HG03354 (cell line): ENCODE measurements around the gene PTDSS2.

ENCODE experiments used
- ATAC-seq: cut with Tn5 transposase; IDR thresholded peaks from one replicate; pipeline ENCODE4 v1.9.1; 2021; ENCODE audit warnings: mild to moderate bottlenecking; ENCODE audit not compliant: unreplicated experiment, poor library complexity, severe bottlenecking

PTDSS2 gene

GRCh38 chr11:445765-446588 is 4.1 kb upstream of the PTDSS2 start:
- no peak for ATAC-seq

- no peak for ATAC-seq
Observed at GRCh38 chr11:446891-447290, 3.2 kb upstream of the PTDSS2 start.

DNA sequence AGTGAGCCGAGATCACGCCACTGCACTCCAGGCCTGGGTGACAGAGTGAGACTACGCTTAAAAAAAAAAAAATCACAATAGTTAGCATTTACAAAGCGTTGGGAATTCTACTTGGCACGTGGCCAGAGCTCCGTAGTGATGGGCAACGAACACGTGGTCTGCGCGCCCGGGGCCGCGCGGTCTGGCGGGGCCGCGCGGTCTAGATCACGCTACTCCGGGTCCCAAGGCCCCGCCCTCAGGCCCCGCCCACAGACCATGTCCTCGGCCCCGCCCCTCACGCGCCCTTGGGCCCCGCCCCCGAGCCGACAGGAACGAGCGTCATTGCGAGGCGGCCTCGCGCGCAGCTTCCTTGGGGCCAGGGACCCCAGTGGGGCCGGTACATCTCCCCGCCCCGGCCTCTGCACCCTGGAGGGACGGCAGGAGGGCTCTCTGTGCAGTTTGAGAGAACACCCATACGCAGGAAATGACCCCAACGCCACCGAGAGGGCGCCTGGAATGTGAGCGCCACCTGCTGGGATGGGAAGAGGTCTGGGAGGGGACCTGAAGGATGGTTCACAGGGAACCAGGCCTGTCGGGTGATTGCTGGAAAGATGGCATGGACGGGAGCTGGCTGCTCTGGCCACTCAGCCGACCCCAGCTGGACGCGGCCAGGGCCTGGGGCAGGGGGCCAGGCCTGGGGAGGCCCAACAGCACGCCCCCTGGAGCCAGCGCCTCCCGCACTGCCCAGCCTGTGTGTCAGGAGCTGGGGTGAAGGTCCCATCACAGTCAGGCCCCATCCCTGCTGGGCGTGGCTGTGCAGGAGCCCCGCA is 2.0 kb upstream of the PTDSS2 start:
- ATAC-seq: peak; percentile 53

DNA sequence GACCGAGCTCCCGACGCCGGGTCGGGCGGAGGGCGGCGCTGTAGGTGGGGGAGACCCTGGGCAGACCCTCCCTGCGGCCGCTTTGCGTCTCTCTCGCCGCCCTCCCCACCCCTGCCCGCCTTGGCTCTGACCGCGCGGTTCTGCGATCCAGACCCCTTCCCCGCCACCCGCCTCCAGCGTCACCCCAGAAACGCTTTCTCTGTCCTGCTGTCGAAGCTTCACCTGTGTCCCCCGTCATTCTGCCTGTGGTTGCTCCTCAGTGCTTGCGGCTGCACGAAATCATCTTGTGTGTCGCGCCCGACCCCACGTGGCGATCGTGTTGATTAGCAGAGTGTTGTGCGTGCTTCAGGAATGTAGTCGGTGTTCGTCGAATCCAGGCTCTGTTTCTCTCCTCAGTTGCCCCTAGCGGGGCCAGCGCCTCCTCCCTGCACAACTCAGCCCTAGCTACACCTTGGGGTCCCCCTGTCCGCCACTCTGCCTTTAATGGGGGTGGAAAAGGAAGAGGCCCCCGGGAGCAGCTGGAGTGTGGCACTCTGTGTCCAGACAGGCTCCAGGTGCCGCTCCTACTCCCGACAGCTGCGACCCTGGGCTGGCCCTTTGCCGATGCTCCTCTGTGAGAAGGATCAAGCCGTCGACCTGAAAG is 851 bp downstream of the PTDSS2 start:
- peak; percentile 12 for ATAC-seq

- ATAC-seq: no peak
Observed at GRCh38 chr11:451738-452137, 1.7 kb downstream of the PTDSS2 start.

DNA sequence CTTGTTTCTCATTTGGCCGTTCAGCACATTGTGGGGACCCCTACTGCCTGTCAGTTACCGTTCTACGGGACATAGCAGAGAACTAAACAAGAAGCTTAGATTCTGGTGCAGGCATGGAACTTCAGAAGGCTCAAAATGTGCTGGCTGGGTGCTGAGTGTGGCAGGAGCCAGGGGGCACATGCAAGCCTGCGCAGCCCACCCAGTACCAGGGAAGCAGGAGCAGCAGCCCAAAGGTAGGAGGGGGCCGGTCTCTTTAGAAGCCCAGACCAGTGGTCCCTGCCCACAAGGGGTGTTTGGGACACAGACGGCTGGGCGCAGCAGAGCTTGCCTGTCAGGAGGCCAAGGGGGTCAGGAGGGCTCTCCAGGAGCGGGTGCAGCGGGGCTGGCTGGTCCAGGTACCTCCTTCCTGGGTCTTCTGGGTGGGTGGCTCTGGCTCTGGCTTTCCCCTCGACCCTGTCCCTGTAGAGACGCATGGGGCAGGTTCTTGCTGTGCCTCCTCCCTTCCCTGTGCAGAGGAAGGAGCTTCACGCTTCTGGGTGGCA is 2.2 kb downstream of the PTDSS2 start:
- no peak for ATAC-seq

- no peak for ATAC-seq
Observed at GRCh38 chr11:452916-453527, 2.9 kb downstream of the PTDSS2 start.

DNA sequence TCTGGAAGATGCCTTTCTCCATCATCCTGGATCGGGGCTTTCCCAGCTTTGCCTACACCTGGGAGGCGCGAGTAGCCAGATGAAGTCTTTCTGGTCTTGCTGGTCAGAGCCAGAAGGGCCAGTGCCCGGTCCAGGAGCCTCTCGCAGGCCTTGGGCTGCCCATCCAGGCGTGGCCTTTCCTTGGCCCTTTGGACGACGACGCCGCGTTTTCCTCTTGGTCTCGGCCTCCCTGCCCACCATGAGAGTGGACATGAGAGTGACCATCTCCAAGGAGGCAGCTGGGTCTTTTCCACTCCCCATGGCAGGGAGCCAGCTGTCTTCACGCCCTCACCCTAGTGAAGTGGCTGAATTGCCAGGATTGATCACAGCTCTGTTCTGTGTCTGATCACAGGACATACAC is 3.5 kb downstream of the PTDSS2 start:
- ATAC-seq: no peak

- no peak for ATAC-seq
Observed at GRCh38 chr11:454043-454442, 4.0 kb downstream of the PTDSS2 start.

GRCh38 chr11:454801-455565 is 4.9 kb downstream of the PTDSS2 start:
- no peak for ATAC-seq

- no peak for ATAC-seq
Observed at GRCh38 chr11:455566-456147, 5.6 kb downstream of the PTDSS2 start.

DNA sequence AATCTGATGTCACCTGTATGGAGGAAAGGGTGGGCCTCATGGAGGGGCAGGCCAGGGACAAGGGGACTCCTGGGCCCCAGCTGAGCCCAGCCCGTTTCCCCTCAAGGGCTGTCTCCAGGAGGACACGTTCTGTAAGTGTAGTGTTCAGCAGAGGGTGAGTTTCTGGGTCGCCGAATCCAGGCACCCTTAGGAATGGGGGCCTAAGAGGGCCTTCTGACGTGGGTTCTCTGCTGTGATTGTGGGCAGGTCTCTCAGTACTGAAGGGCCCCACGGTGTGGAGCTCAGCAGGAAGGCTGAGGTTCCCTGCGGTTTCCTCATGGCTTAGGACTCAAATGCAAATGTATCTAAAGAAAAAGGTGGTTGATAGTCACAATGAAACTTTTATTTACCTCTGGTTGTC is 6.5 kb downstream of the PTDSS2 start:
- ATAC-seq: no peak

DNA sequence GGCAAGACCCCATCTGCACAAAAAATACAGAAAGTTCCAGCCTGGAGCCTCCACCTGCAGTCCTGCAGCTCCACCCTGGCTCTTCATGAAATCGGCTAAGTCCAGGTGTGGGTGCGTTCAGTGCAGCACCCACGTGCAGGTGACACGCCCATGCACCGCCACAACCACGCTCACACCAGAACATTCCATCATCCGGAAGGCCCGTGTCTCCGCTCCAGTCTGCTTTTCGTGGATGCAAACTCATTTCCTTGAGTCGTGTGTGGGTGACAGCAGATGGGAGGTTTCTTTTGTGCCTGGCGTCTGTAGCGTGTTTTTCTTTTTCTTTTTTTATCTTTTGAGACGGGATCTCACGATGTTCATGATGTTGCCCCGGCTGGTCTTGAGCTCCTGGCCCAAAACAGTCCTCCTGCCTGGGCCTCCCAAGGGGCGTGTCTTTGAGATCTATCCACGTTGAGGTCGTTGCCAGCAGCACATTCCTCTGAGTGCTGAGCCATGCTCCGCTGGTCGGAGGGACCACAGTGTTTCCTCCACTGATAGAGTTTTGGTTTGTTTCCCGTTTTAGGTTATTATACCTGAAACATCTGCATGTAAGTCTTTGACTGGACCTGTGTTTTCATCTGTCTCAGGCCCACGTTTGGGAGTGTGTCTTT is 7.2 kb downstream of the PTDSS2 start:
- no peak for ATAC-seq

GRCh38 chr11:459511-460220 is 9.6 kb downstream of the PTDSS2 start:
- ATAC-seq: no peak

- ATAC-seq: no peak
Observed at GRCh38 chr11:460331-461199, 10.5 kb downstream of the PTDSS2 start.

- ATAC-seq: no peak
Observed at GRCh38 chr11:461626-462025, 11.5 kb downstream of the PTDSS2 start.
